Measurements from ENCODE around the gene EIF2B5. TPM values are rescaled to one million over a fixed set of nuclear protein-coding genes. Genes with fewer than 3 reads are reported as not detected.
"Not testable (repeated sequence)": the region's sequence is repeated elsewhere in the genome, so short reads cannot be mapped to it uniquely, and the experiment has no call there.

Gene EIF2B5
- total and polyA plus RNA-seq, 9 donors: 32.6 to 41.0 (median 38.0) TPM

DNA sequence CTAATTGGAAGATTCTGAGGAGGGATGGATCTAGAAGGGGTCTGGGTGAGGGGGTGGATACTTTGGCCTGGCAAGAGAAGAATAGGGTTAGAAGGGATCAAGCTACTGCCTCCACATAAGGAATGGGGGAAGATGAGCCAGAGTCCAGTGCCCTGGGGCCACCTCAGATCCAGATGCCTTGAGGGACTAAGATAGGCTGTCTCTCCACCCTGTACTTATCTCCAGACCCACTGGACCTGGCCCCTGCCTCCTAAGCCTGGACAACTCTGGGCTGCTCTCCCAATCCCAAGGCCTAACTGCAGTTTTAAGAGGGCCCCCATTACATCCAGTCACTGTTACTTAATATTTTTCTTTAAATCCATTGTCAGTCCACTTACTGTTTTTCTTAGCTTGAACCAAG is 22.0 kb downstream of the EIF2B5 start:
- Histone ChIP-seq H3K27ac (ENCODE audit: low read length) (peak overlapping the region; percentile 92), H3K36me3 (ENCODE audit: control insufficient read depth, insufficient read depth, low read length) (peaks cover 16% of the 10 kb centered on the region), H3K27me3 (ENCODE audit: control insufficient read depth, insufficient read depth, low read length) (no peaks in the 10 kb centered on the region), H3K4me1 (ENCODE audit: control insufficient read depth, insufficient read depth, low read length) (peaks cover 45% of the 10 kb centered on the region), H3K9me3 (replicated peaks; ENCODE audit: control insufficient read depth, low read depth, low read length) (no peaks in the 10 kb centered on the region), H3K4me3 (ENCODE audit: low read length) (peak overlapping the region; percentile 99)
- no peak for DNase-seq

DNA sequence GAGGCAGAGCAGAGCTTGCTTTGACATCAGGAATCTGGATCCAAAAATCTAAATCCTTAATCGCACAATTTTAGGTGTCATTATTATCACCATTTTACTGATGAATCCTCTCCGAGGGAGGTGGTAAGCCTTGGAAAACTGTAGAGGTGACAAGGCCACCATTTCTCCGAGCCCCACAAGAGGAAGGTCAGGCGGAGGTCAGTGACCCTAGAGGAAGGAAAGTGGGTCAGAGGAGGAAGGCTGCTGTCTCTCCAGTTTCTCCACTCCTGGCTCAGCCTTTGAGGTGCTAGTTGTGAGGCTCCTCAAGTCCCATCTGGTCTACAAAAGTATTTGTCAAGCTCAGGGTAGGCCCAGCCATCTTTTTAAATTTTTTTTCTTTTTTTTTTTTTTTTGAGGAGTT is 23.2 kb downstream of the EIF2B5 start:
- Histone ChIP-seq H3K4me1 (ENCODE audit: control insufficient read depth, insufficient read depth, low read length) (peaks cover 43% of the 10 kb centered on the region), H3K4me3 (ENCODE audit: low read length) (no peak overlapping the region), H3K27me3 (ENCODE audit: control insufficient read depth, insufficient read depth, low read length) (no peaks in the 10 kb centered on the region), H3K27ac (ENCODE audit: low read length) (peak overlapping the region; percentile 20), H3K9me3 (replicated peaks; ENCODE audit: control insufficient read depth, low read depth, low read length) (no peaks in the 10 kb centered on the region), H3K36me3 (ENCODE audit: control insufficient read depth, insufficient read depth, low read length) (peaks cover 22% of the 10 kb centered on the region)
- 72% methylated on average over 2 of the region's 4 CpGs for WGBS (ENCODE audit: insufficient coverage)
- DNase-seq: no peak

- 15% methylated on average over 2 of the region's 2 CpGs for WGBS (ENCODE audit: insufficient coverage)
- H3K4me1 ChIP-seq (ENCODE audit: control insufficient read depth, insufficient read depth, low read length): peaks cover 33% of the 10 kb centered on the region
These were observed 25.3 kb downstream of the EIF2B5 start for GRCh38 chr3:184160456-184160855.

DNA sequence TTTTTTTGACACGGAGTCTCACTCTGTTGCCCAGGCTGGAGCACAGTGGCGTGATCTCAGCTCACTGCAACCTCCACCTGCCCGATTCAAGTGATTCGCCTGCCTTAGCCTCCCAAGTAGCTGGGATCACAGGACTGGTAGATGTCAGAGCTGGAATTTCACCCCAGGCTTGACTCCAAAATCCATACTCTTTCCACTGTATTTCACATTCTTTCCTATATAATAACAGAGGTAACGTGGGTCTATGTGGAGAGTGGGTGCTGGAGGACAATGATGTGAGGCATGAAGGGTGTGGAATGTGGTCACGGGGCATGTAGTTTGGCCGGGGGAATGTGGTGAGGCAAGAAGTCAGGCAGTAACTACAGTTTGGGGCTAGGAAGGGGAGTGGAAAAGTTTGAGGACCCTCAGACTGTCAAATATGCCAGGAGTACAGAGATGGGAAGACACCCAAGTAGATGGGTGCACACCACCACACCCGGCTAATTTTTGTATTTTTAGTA is 27.5 kb downstream of the EIF2B5 start:
- WGBS (ENCODE audit: insufficient coverage): 83% methylated on average over 4 of the region's 8 CpGs
- peaks cover 27% of the 10 kb centered on the region for H3K4me1 ChIP-seq (ENCODE audit: control insufficient read depth, insufficient read depth, low read length)
- DNase-seq: not testable (repeated sequence)

More at GRCh38 chr3:184160456-184160855, 25.3 kb downstream of the EIF2B5 start:
- Histone ChIP-seq H3K9me3 (replicated peaks; ENCODE audit: control insufficient read depth, low read depth, low read length) (no peaks in the 10 kb centered on the region), H3K27ac (ENCODE audit: low read length) (peak overlapping the region; percentile 71), H3K4me3 (ENCODE audit: low read length) (no peak overlapping the region), H3K36me3 (ENCODE audit: control insufficient read depth, insufficient read depth, low read length) (peaks cover 43% of the 10 kb centered on the region), H3K27me3 (ENCODE audit: control insufficient read depth, insufficient read depth, low read length) (no peaks in the 10 kb centered on the region)
- DNase-seq: no peak

GRCh38 chr3:184164648-184165330 is 29.6 kb downstream of the EIF2B5 start:
- DNase-seq: no peak
- H3K4me1 ChIP-seq (ENCODE audit: control insufficient read depth, insufficient read depth, low read length): peaks cover 25% of the 10 kb centered on the region
- H3K4me3 ChIP-seq (ENCODE audit: low read length): no peak overlapping the region
- peaks cover 76% of the 10 kb centered on the region for H3K36me3 ChIP-seq (ENCODE audit: control insufficient read depth, insufficient read depth, low read length)
- H3K27me3 ChIP-seq (ENCODE audit: control insufficient read depth, insufficient read depth, low read length): no peaks in the 10 kb centered on the region
- WGBS (ENCODE audit: insufficient coverage): 88% methylated on average over 7 of the region's 16 CpGs
- no peak overlapping the region for H3K27ac ChIP-seq (ENCODE audit: low read length)
- H3K9me3 ChIP-seq (replicated peaks; ENCODE audit: control insufficient read depth, low read depth, low read length): no peaks in the 10 kb centered on the region

More for the DNA sequence above, 27.5 kb downstream of the EIF2B5 start:
- H3K9me3 ChIP-seq (replicated peaks; ENCODE audit: control insufficient read depth, low read depth, low read length); H3K4me3 ChIP-seq (ENCODE audit: low read length); H3K27ac ChIP-seq (ENCODE audit: low read length); H3K27me3 ChIP-seq (ENCODE audit: control insufficient read depth, insufficient read depth, low read length): not testable (repeated sequence)
- peaks cover 65% of the 10 kb centered on the region for H3K36me3 ChIP-seq (ENCODE audit: control insufficient read depth, insufficient read depth, low read length)

- H3K4me3 ChIP-seq (ENCODE audit: low read length): no peak overlapping the region
- DNase-seq: no peak
- no peak overlapping the region for H3K27ac ChIP-seq (ENCODE audit: low read length)
- no peaks in the 10 kb centered on the region for H3K27me3 ChIP-seq (ENCODE audit: control insufficient read depth, insufficient read depth, low read length)
- peaks cover 20% of the 10 kb centered on the region for H3K4me1 ChIP-seq (ENCODE audit: control insufficient read depth, insufficient read depth, low read length)
- H3K36me3 ChIP-seq (ENCODE audit: control insufficient read depth, insufficient read depth, low read length): peaks cover 82% of the 10 kb centered on the region
- H3K9me3 ChIP-seq (replicated peaks; ENCODE audit: control insufficient read depth, low read depth, low read length): no peaks in the 10 kb centered on the region
- no CpG with 5 or more reads among the region's 3 CpGs for WGBS (ENCODE audit: insufficient coverage)
These were observed 30.4 kb downstream of the EIF2B5 start for GRCh38 chr3:184165543-184165942.

GRCh38 chr3:184166671-184167070 is 31.5 kb downstream of the EIF2B5 start:
- 100% methylated on average over 3 of the region's 6 CpGs for WGBS (ENCODE audit: insufficient coverage)
- Histone ChIP-seq H3K4me3 (ENCODE audit: low read length) (no peak overlapping the region), H3K27ac (ENCODE audit: low read length) (no peak overlapping the region), H3K4me1 (ENCODE audit: control insufficient read depth, insufficient read depth, low read length) (peaks cover 9% of the 10 kb centered on the region), H3K27me3 (ENCODE audit: control insufficient read depth, insufficient read depth, low read length) (no peaks in the 10 kb centered on the region), H3K36me3 (ENCODE audit: control insufficient read depth, insufficient read depth, low read length) (peaks cover 92% of the 10 kb centered on the region), H3K9me3 (replicated peaks; ENCODE audit: control insufficient read depth, low read depth, low read length) (no peaks in the 10 kb centered on the region)
- no peak for DNase-seq

DNA sequence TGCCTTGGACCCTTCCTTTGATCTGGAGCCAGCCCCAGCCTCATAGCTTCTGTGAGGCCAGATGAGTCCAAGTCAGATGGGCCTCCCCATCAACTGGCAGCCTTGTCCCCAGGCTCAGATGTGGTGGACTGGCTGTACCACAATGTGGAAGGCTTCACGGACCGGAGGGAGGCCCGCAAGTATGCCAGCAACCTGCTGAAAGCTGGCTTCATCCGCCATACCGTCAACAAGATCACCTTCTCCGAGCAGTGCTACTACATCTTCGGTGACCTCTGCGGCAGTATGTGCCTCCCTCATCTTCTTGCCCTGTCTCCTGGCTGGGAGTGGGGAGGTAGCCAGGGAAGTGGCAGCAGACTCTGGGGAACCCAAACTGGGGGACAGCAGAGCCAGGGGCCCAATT is 32.6 kb downstream of the EIF2B5 start:
- no peaks in the 10 kb centered on the region for H3K9me3 ChIP-seq (replicated peaks; ENCODE audit: control insufficient read depth, low read depth, low read length)
- H3K27ac ChIP-seq (ENCODE audit: low read length): peak overlapping the region; percentile 23
- H3K4me3 ChIP-seq (ENCODE audit: low read length): no peak overlapping the region
- peaks cover 95% of the 10 kb centered on the region for H3K36me3 ChIP-seq (ENCODE audit: control insufficient read depth, insufficient read depth, low read length)
- H3K27me3 ChIP-seq (ENCODE audit: control insufficient read depth, insufficient read depth, low read length): no peaks in the 10 kb centered on the region
- no peak for DNase-seq
- H3K4me1 ChIP-seq (ENCODE audit: control insufficient read depth, insufficient read depth, low read length): peaks cover 9% of the 10 kb centered on the region
- 93% methylated on average over 5 of the region's 8 CpGs for WGBS (ENCODE audit: insufficient coverage)

DNA sequence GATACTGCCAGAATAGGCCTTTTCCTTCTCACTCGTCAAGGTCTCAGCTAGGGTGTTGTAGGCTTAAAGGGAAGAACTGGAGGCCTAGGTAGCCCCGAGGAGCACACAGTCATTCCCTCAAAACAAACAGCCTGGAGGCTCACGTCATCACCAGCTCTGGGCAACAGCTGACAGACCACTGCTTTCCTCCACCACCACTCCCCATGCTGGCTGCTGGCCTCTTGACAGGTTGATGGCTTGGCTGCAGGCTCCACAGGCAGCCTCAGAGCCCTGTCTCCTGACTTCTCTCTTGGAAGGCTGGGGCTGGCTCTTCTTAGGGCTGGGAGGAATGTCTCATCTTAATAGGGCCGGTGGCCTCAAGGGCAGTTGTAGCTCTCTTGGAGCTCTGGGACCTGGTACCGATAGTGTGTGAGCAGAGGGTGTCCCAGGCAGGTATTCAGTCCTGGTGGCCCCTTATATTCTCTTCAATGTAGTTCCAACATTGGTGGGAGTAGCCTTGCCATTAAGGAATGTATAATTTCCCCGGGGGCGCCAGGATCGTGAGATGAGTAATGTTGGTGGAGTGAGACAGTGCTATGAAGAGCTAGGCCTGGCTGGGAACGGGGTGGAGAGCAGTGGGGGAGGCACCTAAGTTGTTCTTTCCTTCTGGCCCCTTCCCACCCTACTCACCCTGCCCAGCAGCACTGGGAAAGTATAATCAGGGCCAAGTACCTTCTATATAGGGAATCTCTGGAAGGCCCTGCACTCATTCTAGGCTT is 33.4 kb downstream of the EIF2B5 start:
- no peak overlapping the region for H3K4me3 ChIP-seq (ENCODE audit: low read length)
- H3K9me3 ChIP-seq (replicated peaks; ENCODE audit: control insufficient read depth, low read depth, low read length): no peaks in the 10 kb centered on the region
- DNase-seq: peak; percentile 33
- peaks cover 10% of the 10 kb centered on the region for H3K4me1 ChIP-seq (ENCODE audit: control insufficient read depth, insufficient read depth, low read length)
- peaks cover 94% of the 10 kb centered on the region for H3K36me3 ChIP-seq (ENCODE audit: control insufficient read depth, insufficient read depth, low read length)
- peak overlapping the region; percentile 23 for H3K27ac ChIP-seq (ENCODE audit: low read length)
- WGBS (ENCODE audit: insufficient coverage): 74% methylated on average over 3 of the region's 9 CpGs
- H3K27me3 ChIP-seq (ENCODE audit: control insufficient read depth, insufficient read depth, low read length): no peaks in the 10 kb centered on the region

Data from muscle of leg (tissue), 11 donors.